Measurements from ENCODE around the gene WNT3.

- TF ChIP-seq, protein P1, sequence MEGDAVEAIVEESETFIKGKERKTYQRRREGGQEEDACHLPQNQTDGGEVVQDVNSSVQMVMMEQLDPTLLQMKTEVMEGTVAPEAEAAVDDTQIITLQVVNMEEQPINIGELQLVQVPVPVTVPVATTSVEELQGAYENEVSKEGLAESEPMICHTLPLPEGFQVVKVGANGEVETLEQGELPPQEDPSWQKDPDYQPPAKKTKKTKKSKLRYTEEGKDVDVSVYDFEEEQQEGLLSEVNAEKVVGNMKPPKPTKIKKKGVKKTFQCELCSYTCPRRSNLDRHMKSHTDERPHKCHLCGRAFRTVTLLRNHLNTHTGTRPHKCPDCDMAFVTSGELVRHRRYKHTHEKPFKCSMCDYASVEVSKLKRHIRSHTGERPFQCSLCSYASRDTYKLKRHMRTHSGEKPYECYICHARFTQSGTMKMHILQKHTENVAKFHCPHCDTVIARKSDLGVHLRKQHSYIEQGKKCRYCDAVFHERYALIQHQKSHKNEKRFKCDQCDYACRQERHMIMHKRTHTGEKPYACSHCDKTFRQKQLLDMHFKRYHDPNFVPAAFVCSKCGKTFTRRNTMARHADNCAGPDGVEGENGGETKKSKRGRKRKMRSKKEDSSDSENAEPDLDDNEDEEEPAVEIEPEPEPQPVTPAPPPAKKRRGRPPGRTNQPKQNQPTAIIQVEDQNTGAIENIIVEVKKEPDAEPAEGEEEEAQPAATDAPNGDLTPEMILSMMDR (conservative IDR thresholded peaks at IDR 0.05 in 1 of 2, IDR thresholded peaks at IDR 0.05 in 1 of 2; ENCODE audit: extremely low read depth in 1 of 2, insufficient read depth in 1 of 2, low read depth in 1 of 2, low read length in 2 of 2): no peak
- TF ChIP-seq EZH2 (IDR thresholded peaks at IDR 0.05; ENCODE audit: borderline replicate concordance, low read length): no peak
Measured at GRCh38 chr17:46819906-46820351, 1.4 kb upstream of the WNT3 start.

All from mammary epithelial cell (primary cell).